GM12878 (cell line): ENCODE results near the gene TPGS1. TPM values are rescaled to one million over a fixed set of nuclear protein-coding genes. Genes with fewer than 3 reads are reported as not detected.
A peak's percentile ranks its signal among the peaks of the same experiment; 100 is the strongest.

Experiments
- ATAC-seq: fragments of 200-7000 bp; cut with Tn5 transposase; 3 replicates; pipeline ENCODE4 v1.9.1; 2020; ENCODE audit warnings: mild to moderate bottlenecking, moderate library complexity
- BruUV-seq: library from RNA; stranded (reverse); fragments of 400-500 nt; replicated peaks from 2 replicates; lab custom pipeline; 2021; lab: Mats Ljungman, UMichigan
- CTCF ChIA-PET: fragments of 300-600 bp; sonication (Branson Sonifier 250); formaldehyde crosslinking; extraction: SDS; loops from one replicate; lab custom pipeline; 2021; ENCODE audit warnings: inconsistent platforms; lab: Yijun Ruan, JAX
- POLR2A ChIA-PET: fragments of 350-600 bp; formaldehyde crosslinking; extraction: SDS; loops from one replicate; lab custom pipeline; 2021; ENCODE audit warnings: inconsistent platforms; lab: Charles Lee
- RAD21 ChIA-PET: fragments of 300-600 bp; sonication (Branson Sonifier 250); formaldehyde crosslinking; loops from one replicate; lab custom pipeline; 2023; ENCODE audit warnings: antibody characterized with exemption; ENCODE audit not compliant: unreplicated experiment; lab: Charles Lee
- SMC1A ChIA-PET: fragments of 300-600 bp; sonication (Branson Sonifier 250); formaldehyde crosslinking; loops from one replicate; lab custom pipeline; 2023; ENCODE audit not compliant: unreplicated experiment, uncharacterized antibody; lab: Charles Lee
- DNase-seq: peaks from one replicate; pipeline ENCODE4 v3.0.0-alpha.2; 2011; ENCODE audit warnings: low read depth, low spot score
- FAIRE-seq: peaks from 3 replicates; lab custom pipeline; 2011; peaks lifted over from hg19 to GRCh38; lab: Jason Lieb, UNC
- H2AFZ ChIP-seq: 2 replicates; pipeline ENCODE4 v1.6.0; 2011; ENCODE audit warnings: low read depth, low read length, control low read depth; ENCODE audit not compliant: control insufficient read depth
- H3K27ac ChIP-seq: 2 replicates; pipeline ENCODE4 v1.5.1; 2011; ENCODE audit warnings: control low read depth; ENCODE audit not compliant: control insufficient read depth, insufficient read depth
- H3K27me3 ChIP-seq, 2 experiments: replicated peaks in 1 of 2; 2 replicates each; pipeline versions ENCODE4 v1.6.0 to v1.6.1; 2011; ENCODE audit warnings: low read length in 1 of 2; ENCODE audit not compliant: control insufficient read depth in 2 of 2, insufficient read depth in 2 of 2
- H3K36me3 ChIP-seq, 2 experiments: 2 replicates each; pipeline ENCODE4 v1.5.1; 2011; ENCODE audit warnings: low read length in 1 of 2; ENCODE audit not compliant: control insufficient read depth in 2 of 2, insufficient read depth in 2 of 2
- H3K4me1 ChIP-seq: 2 replicates; pipeline ENCODE4 v1.6.1; 2011; ENCODE audit warnings: mild to moderate bottlenecking, low read length, moderate library complexity, mixed read lengths; ENCODE audit not compliant: control insufficient read depth, insufficient read depth
- H3K4me2 ChIP-seq: 2 replicates; pipeline ENCODE4 v1.6.0; 2011; ENCODE audit warnings: control low read depth; ENCODE audit not compliant: control insufficient read depth, insufficient read depth
- H3K4me3 ChIP-seq: fragments of 200-600 bp; sonication (generic); 2 replicates; pipeline ENCODE4 v1.5.1; 2016
- H3K79me2 ChIP-seq: 2 replicates; pipeline ENCODE4 v1.6.0; 2011; ENCODE audit warnings: low read length; ENCODE audit not compliant: control insufficient read depth, insufficient read depth
- H3K9ac ChIP-seq: 2 replicates; pipeline ENCODE4 v1.8.0; 2011; ENCODE audit warnings: low read length, control low read depth, mixed read lengths; ENCODE audit not compliant: control insufficient read depth, insufficient read depth
- H3K9me3 ChIP-seq: replicated peaks from 3 replicates; pipeline ENCODE4 v1.5.1; 2011; ENCODE audit warnings: mild to moderate bottlenecking, low read length; ENCODE audit not compliant: control insufficient read depth, insufficient read depth
- H4K20me1 ChIP-seq: 2 replicates; pipeline ENCODE4 v1.6.0; 2011; ENCODE audit not compliant: control insufficient read depth, insufficient read depth
- ASH2L ChIP-seq: fragments of 300-600, 200-600 bp; sonication (generic); IDR thresholded peaks from 2 replicates; pipeline ENCODE4 v1.6.1; 2017; ENCODE audit warnings: low read depth, mild to moderate bottlenecking, borderline replicate concordance
- BHLHE40 ChIP-seq, 2 experiments: fragments of 450-650 bp in 1 of 2; IDR thresholded peaks; 2 replicates each; pipeline ENCODE4 v1.6.1; 2011 to 2017; ENCODE audit warnings: low read depth in 2 of 2, borderline replicate concordance in 1 of 2, improper control_type of control experiment in 1 of 2, low read length in 1 of 2, mild to moderate bottlenecking in 1 of 2
- CEBPB ChIP-seq, 2 experiments: fragments of 150-350 bp in 1 of 2; IDR thresholded peaks; 2 replicates each; pipeline ENCODE4 v1.6.1; 2012 to 2014; ENCODE audit warnings: low read depth in 2 of 2, low read length in 2 of 2, borderline replicate concordance in 1 of 2, inconsistent platforms in 1 of 2
- EZH2 ChIP-seq: IDR thresholded peaks from 2 replicates; pipeline ENCODE4 v1.6.1; 2012; ENCODE audit warnings: low read depth, mild to moderate bottlenecking, control low read depth, inconsistent platforms, low read length, borderline replicate concordance; ENCODE audit not compliant: control insufficient read depth
- HSF1 ChIP-seq: fragments of 150-350 bp; IDR thresholded peaks from 2 replicates; pipeline ENCODE4 v1.6.1; 2014; ENCODE audit warnings: mild to moderate bottlenecking, low read depth, low read length
- IRF5 ChIP-seq: fragments of 450-650 bp; IDR thresholded peaks from 2 replicates; pipeline ENCODE4 v1.6.1; 2017; ENCODE audit warnings: borderline replicate concordance
- MXI1 ChIP-seq: fragments of 150-350 bp; IDR thresholded peaks from 2 replicates; pipeline ENCODE4 v1.6.1; 2011; ENCODE audit warnings: low read depth, mild to moderate bottlenecking, inconsistent platforms, low read length, improper control_type of control experiment
- NFXL1 ChIP-seq: fragments of 450-650 bp; IDR thresholded peaks from 2 replicates; pipeline ENCODE4 v1.6.1; 2017; ENCODE audit warnings: antibody characterized with exemption, mild to moderate bottlenecking, borderline replicate concordance
- NFYB ChIP-seq: IDR thresholded peaks from 2 replicates; pipeline ENCODE4 v1.6.1; 2011; ENCODE audit warnings: low read depth, mild to moderate bottlenecking, low read length, improper control_type of control experiment, moderate library complexity; ENCODE audit not compliant: insufficient read depth
- RUNX3 ChIP-seq: IDR thresholded peaks from 2 replicates; pipeline ENCODE4 v1.6.1; 2012; ENCODE audit warnings: low read length, inconsistent platforms
- SPI1 ChIP-seq: IDR thresholded peaks from 2 replicates; pipeline ENCODE4 v1.6.1; 2011; ENCODE audit warnings: low read depth, mild to moderate bottlenecking, low read length, moderate library complexity, borderline replicate concordance; ENCODE audit not compliant: insufficient read depth
- ZNF217 ChIP-seq: fragments of 450-650 bp; IDR thresholded peaks from 2 replicates; pipeline ENCODE4 v1.6.1; 2017; ENCODE audit warnings: antibody characterized with exemption, mild to moderate bottlenecking
- ZZZ3 ChIP-seq: IDR thresholded peaks from 2 replicates; pipeline ENCODE4 v1.6.1; 2011; ENCODE audit warnings: low read depth; ENCODE audit not compliant: control insufficient read depth, insufficient read length
- WGBS: methylation state at CpG from one replicate; pipeline ENCODE4 v1.1.6; 2016; ENCODE audit warnings: low lambda C conversion rate; ENCODE audit not compliant: insufficient replicate concordance, insufficient coverage; ENCODE audit errors: missing lambda C conversion rate; 5-methylcytosine and 5-hydroxymethylcytosine counted together
- in situ Hi-C: fragments of 300-500 bp; cut with MboI; formaldehyde crosslinking; loops from 9 replicates; pipeline ENCODE4 v1.14.3; 2018; ENCODE audit warnings: mixed read lengths
- intact Hi-C: fragments of 100-400 bp; cut with micrococcal nuclease; formaldehyde crosslinking; loops from one replicate; pipeline ENCODE4 v1.14.2; 2022; ENCODE audit not compliant: unreplicated experiment
- polyA plus RNA-seq, 11 experiments: library from polyadenylated mRNA; depleted of rRNA in 4 of 11; unstranded in 6 of 11; stranded (reverse) in 5 of 11; fragments of >200 nt; fragmentation: Nextera tagmentation in 4 of 11; fragmentation: Illumina TruSeq in 1 of 11; extraction: Ambion mirVana in 4 of 11; extraction: Trizol in 1 of 11; gene quantifications; 1 replicate in 1 of 11; 2 replicates in 10 of 11; pipeline versions ENCODE4 v1.2.1 to v1.2.3, GENCODE V29; 2011 to 2016; ENCODE audit warnings: inconsistent platforms in 2 of 11, missing spikeins in 2 of 11, low read depth in 1 of 11
- total RNA-seq, 4 experiments: library from RNA; depleted of rRNA in 3 of 4; stranded (reverse); fragments of >200 nt in 3 of 4; fragmentation: Illumina TruSeq in 1 of 4; extraction: Trizol in 1 of 4; gene quantifications; 2 replicates each; pipeline versions ENCODE4 v1.2.1 to v1.2.3, GENCODE V29; 2013 to 2021

The TPGS1 gene
- total and polyA plus RNA-seq, 10 of the 15 experiments (the other 5 are each of a cell fraction or from before 2014, with no cell fraction given), result 0.24 to 24.7 (median 7.7) TPM; not detected in 2

GRCh38 chr19:497869-498510, 9.3 kb upstream of the TPGS1 start:
- Histone ChIP-seq H3K27ac (no peak overlapping the region), H3K79me2 (no peaks in the 10 kb centered on the region), H3K4me3 (no peak overlapping the region), H3K9me3 (no peaks in the 10 kb centered on the region; the same call in 2 of the 3 replicates), H3K36me3 (no peaks in the 10 kb centered on the region), H4K20me1 (no peaks in the 10 kb centered on the region), H3K4me2 (no peak overlapping the region), H3K9ac (no peak overlapping the region), H3K4me1 (no peaks in the 10 kb centered on the region), H2AFZ (no peak overlapping the region), H3K27me3 (no peaks in the 10 kb centered on the region; a peak in 1 of 4 replicates)
- ATAC-seq, result peak; percentile 52
- ChIA-PET POLR2A (no interaction called here), SMC1A (no interaction called here), RAD21 (no interaction called here), CTCF (interaction anchor here (0.7 to 1.0 kb wide), 2 partner anchors 8 to 13 kb away, joined by 3 to 5 read pairs; no protein-coding TSS in a partner anchor)
- no peak for DNase-seq
- in situ Hi-C loops, result no loop called here
- no peak for FAIRE-seq
- no TSS peak for BruUV-seq
- TF ChIP-seq NFYB (no peak), ASH2L (no peak), BHLHE40 (IDR thresholded peaks at IDR 0.05; ENCODE audit: borderline replicate concordance in 1 of 2, low read depth in 2 of 2, low read length in 1 of 2) (0 out of 4 replicates have a peak, but pooled peaks of 1 of the 2 experiments have one; percentile 11), RUNX3 (no peak), ZZZ3 (no peak)
- 10% methylated on average over 32 of the region's 50 CpGs for WGBS
- intact Hi-C loops, result no loop called here

- Histone ChIP-seq H3K27ac (no peak overlapping the region), H3K36me3 (no peaks in the 10 kb centered on the region), H3K4me2 (no peak overlapping the region)
- ATAC-seq, result peak; percentile 27
- no TSS peak for BruUV-seq
- POLR2A ChIA-PET, result interaction anchor here (0.6 kb wide), 1 partner anchor 156 kb away, joined by 4 read pairs; no protein-coding TSS in a partner anchor
- TF ChIP-seq IRF5 (no peak), CEBPB (IDR thresholded peaks at IDR 0.05; ENCODE audit: borderline replicate concordance in 1 of 2, low read depth in 2 of 2, low read length in 2 of 2) (no peak), SPI1 (no peak), MXI1 (no peak), EZH2 (no peak), NFXL1 (no peak), HSF1 (no peak), ZNF217 (no peak)
- TF ChIP-seq, all 136 proteins: peak for 0
- Histone ChIP-seq H2AFZ (no peak overlapping the region), H3K4me3 (no peak overlapping the region), H3K9ac (no peak overlapping the region), H3K9me3 (no peaks in the 10 kb centered on the region; the same call in 2 of the 3 replicates), H3K27me3 (no peaks in the 10 kb centered on the region; a peak in 1 of 4 replicates), H4K20me1 (no peaks in the 10 kb centered on the region), H3K79me2 (no peaks in the 10 kb centered on the region), H3K4me1 (no peaks in the 10 kb centered on the region)
- RAD21 ChIA-PET, result no interaction called here
- DNase-seq (no peak), FAIRE-seq (no peak)
- SMC1A ChIA-PET, result no interaction called here
- 0% methylated on average over 10 of the region's 26 CpGs for WGBS
- intact Hi-C loops (no loop called here), in situ Hi-C loops (no loop called here)
- CTCF ChIA-PET, result no interaction called here
Observed at GRCh38 chr19:498511-498891, 8.8 kb upstream of the TPGS1 start.
